Stimulated activated CD4-positive, alpha-beta T cell treated with anti-CD3 and anti-CD28 coated beads, Interleukin-15, amount 100 ng/mL, for 24 hours (primary cell): ENCODE data around the gene CDC73.
"Not testable (repeated sequence)": the region's sequence is repeated elsewhere in the genome, so short reads cannot be mapped to it uniquely, and the experiment has no call there.

Source experiments
- DNase-seq: peaks from one replicate; pipeline ENCODE4 v3.0.0-alpha.2; 2020

CDC73 gene

DNA sequence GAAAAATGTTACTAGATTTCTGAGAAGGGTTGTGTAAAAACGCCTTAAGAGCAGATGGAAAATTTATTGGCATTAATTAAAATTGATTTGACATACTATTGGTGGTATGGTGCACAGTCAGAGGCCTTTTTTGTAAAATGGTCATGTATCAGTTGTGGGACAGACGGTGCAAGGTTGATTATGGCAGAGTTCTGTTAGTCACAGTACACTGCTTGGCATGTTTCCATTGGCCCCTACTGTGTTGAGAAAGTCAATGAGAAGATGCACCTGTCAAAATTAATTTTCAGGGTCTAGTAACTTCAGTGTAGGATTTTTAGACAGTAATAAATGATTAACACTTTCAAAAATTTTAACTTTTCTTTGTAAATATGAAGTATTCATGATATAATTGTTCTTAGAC is 60.2 kb downstream of the CDC73 start:
- DNase-seq = no peak

DNA sequence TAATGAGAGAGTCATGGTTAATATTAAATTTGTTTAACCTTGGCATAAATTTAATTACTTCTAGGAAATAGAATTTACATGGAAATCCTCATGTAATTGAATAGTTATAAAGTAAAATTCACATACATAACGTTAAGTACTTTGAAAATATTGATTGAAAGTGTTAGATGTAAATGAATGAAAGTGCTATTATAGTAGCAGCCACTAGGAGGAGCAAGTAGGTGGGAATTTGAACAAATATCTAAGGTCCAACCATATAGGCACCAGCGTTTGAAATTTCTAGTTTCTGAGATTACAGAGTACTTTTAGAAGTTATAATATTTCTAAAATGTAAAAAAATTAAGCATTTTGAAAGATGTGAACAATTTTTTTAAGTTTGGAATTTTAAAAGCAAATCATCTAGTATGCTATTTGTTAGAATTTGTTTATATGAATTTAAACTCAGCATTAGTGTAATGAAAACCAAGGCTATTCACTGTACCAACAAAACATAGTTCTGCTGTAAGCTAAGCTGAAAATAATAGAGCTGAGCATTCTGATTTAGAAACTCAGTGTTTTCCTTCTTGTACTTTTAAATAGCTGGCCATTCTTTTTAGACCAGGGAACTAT is 61.3 kb downstream of the CDC73 start:
- DNase-seq = no peak

GRCh38 chr1:193184776-193185175 is 62.9 kb downstream of the CDC73 start:
- no peak for DNase-seq

DNA sequence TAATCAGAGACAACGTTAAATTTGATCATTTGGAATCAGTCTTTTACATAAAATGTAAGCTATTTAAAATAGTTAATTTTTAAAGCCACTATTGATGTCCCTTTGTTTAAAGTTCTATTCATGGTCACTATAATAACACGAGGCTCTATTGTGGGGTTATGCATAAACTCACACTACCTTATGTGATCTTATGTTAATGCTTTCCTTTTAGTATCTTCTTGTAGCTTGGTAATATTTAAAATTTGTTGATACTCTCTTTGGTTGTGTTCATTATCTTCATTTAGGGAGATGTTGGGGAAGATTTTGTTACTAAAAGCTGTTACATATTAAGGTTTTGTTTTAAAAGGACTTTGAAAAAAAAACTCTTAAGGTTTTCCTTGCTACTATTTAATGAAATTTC is 63.4 kb downstream of the CDC73 start:
- no peak for DNase-seq

DNA sequence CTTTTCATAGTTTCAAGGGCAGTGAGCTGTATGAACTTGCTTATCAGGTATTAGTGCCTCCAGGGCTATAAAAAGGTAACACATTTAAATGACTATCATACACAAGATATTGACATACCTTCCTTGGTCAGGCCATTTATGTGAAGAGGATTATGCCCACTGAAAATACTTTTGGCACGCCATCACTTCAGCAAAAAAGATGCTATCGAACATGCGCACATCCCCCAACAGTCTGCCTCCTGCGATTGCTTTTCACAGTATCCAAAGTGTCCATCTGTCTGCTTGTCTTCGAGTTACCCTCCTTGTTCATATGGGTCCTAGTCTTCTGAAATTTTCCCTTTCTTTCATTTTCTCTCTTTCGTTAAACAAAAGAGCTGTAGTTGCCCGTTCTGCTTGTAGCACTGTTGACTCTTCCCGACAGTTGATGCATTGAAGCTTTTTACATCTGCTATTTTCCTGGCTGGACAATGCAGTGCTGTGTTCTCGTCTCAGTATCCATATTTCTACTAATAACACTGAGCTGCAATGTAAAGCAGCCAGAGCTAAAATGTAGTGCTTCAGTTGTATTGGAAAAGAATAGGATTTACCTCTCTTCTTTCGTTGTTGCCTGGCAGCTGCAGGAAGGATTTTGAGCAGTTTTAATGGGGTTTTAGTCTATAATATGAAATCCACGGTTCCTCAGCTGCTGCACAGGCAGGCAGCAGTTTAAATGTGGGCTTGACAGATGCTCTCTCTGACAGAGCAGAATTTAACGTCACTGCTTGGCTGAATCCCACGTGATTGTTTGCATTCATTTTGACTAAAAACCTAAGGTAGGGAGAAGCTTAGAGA is 64.3 kb downstream of the CDC73 start, which contains the start of gene B3GALT2:
Gene B3GALT2, minus strand, starts transcription at position 713 of the 831 bp plus-strand sequence. CDS start 5,051 bp downstream, outside the sequence.
- DNase-seq = no peak

GRCh38 chr1:193187114-193187513 is 65.3 kb downstream of the CDC73 start:
- DNase-seq = no peak

DNA sequence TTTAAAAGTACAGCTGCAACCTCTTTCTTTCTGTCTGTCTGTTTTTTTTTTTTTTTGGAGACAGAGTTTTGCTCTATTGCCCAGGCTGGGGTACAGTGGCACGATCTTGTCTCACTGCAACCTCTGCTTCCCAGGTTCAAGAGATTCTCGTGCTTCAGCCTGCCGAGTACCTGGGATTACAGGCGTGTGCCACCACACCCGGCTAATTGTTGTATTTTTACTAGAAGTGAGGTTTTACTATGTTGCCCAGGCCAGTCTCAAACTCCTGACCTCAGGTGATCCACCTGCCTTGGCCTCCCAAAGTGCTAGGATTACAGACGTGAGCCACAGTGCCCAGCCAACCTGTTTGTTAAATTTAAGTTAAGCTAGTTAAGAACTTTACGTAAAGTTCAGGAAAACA is 67.1 kb downstream of the CDC73 start:
- not testable (repeated sequence) for DNase-seq

- DNase-seq = no peak
These were observed 67.7 kb downstream of the CDC73 start for GRCh38 chr1:193189442-193190095.

- no peak for DNase-seq
These were observed 68.4 kb downstream of the CDC73 start for GRCh38 chr1:193190096-193190744.

- DNase-seq = no peak
These were observed 70.8 kb downstream of the CDC73 start for GRCh38 chr1:193192586-193192985.

DNA sequence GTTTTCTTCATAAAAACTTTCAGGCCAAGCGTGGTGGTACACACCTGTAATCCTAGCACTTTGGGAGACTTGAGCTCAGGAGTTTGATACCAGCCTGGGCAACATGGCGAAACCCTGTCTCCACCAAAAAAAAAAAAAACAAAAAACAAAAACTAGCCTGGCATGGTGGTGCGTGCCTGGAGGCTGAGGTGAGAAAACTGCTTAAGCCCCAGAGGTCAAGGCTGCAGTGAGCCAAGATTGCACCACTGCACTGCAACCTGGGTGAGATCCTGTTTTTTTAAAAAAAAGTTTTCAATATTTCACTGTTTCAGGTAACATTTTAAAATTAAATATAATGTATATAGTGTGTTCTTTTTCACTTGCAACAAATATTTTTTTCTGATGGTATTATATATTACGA is 78.1 kb downstream of the CDC73 start:
- DNase-seq = no peak

DNA sequence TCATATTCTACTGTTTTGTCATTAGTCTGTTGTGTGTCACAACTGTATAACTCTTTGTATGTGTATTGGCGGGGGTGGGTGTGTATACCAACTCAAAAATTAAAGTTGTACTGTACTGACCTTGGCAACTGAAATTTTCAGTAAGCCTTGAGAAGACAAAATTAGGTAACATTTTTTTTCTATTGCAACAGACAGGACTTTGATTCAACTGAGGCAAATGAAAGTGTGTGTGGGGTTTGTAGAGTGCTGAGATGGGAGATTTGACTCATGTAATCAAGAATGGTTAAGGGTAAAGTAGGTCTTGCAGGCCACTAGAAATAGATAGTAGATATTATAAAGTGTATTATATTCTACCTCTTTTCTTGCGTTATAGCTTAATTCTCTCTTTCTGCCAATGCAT is 79.2 kb downstream of the CDC73 start:
- DNase-seq = no peak

DNA sequence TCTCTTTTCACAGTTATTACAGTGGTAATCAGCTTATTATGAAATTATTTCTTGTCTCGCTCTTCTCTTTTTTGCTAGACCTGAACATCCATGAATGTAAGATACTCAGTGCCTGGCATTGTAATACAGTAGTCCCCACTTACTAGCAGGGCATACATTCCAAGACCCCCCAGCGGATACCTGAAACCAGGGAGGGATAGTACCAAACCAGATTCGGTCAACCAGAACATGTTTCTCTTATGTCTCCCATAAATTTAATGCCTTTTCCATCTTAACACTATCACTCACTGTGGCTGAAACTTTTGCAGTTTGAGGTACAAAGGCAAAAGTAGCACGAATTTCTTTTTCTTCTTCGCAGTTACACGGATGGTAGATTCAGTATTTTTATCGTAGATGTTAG is 89.2 kb downstream of the CDC73 start:
- no peak for DNase-seq

GRCh38 chr1:193211539-193211938 is 89.7 kb downstream of the CDC73 start:
- no peak for DNase-seq

DNA sequence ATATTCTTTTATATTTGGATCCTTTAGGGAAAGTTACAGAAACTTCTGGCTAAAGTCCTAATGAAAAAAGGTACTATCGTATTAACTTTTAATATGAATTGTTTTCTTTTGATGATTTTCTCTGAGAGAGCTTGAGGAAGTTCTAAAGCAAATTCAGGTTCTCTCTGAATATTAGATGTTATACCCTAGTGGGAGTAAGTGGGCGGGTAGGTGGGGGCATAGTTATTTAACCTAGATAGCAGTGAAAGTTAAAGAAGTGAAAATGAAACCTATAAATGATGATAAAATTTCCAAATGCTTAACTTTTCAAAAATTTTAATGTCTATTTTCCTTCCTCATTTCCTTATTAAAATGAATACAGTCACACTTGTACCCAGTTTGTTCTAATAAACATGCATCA is 90.8 kb downstream of the CDC73 start:
- no peak for DNase-seq

DNA sequence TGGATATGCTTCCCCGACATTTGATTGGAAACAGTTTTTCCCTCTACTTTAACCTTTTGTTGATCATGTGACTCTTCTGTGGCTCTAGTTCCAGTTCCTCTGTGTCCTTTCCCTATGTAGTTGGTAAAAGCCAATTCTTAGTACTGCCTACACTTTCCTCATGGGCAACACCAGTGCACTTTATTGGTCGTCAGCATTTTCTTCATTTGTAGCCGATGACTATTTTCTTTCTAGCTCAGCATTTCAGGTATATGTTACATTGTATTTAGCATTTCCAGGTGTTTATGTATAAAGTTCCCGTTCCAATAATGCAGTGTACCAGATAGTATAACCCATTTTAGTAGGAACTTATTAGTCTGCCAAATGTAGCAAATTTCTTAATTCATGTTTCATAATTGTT is 92.2 kb downstream of the CDC73 start:
- no peak for DNase-seq

GRCh38 chr1:193216920-193217319 is 95.1 kb downstream of the CDC73 start:
- DNase-seq = no peak

DNA sequence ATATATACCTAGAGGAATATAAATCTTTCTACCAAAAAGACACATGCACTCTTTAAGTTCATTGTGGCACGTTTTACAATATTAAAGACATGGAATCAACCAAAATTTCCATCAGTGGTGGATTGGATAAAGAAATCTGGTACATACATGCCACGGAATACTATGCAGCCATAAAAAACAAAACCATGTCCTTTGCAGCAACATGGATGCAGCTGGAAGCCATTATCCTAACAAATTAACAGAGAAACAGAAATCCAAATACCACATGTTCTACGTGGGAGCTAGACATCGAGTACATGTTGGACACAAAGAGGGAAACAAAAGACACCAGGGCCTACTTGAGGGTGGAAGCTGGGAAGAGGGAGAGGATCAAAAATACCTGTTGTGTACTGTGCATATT is 97.6 kb downstream of the CDC73 start:
- no peak for DNase-seq

DNA sequence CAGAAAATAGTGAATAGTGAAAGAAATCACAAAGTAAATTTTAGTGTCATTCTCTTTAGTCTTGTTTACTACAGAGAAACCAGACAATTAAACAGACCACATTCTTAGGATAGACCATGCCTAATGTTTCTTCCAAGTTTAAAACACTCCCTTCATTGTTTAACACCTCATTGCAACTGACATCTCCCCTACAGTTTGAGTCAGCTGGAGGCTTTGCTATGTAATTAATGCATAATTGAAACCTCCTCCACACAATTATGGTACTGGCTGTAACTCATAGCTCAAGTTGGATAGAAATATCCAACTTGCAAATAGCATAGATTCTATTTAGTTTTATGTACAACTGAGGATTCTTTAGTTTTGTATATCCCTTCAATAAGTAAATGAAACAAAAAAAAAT is 99.8 kb downstream of the CDC73 start:
- no peak for DNase-seq

GRCh38 chr1:193222056-193222615 is 100.3 kb downstream of the CDC73 start:
- DNase-seq = no peak

GRCh38 chr1:193229136-193229535 is 107.3 kb downstream of the CDC73 start:
- no peak for DNase-seq

GRCh38 chr1:193231146-193231545 is 109.3 kb downstream of the CDC73 start:
- not testable (repeated sequence) for DNase-seq

DNA sequence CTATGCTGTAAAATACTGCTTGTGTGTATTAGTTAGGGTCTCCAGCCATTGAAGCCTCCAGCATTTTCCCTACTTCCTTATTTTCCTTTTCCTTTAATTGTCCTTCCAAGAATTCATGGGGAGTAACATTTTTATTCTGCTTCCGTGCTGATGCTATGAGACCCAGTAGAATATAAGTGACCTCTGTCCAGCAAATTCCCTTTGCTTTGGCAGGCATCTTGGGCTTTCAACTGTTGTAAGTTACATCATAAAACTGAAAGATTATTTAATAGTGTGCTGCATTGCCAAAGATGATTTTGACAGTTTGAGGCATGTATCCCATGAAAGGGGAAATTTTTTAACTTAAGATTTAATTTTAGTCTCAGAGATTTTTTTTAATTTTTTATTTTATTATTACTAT is 112.7 kb downstream of the CDC73 start:
- no peak for DNase-seq
